B cell (primary cell): ENCODE data around the gene PDLIM7. TPM values are rescaled to one million over a fixed set of nuclear protein-coding genes. Genes with fewer than 3 reads are reported as not detected.

ENCODE experiments used
- ATAC-seq: fragments of 200-7000 bp; cut with Tn5 transposase; one replicate; pipeline ENCODE4 v1.10.0; 2021; ENCODE audit warnings: low read depth, mild to moderate bottlenecking, moderate number of reproducible peaks, moderate library complexity
- CTCF ChIA-PET: fragments of 350-600 bp; sonication (Branson Sonifier 250); formaldehyde crosslinking; loops from one replicate; lab custom pipeline; 2021; ENCODE audit warnings: antibody characterized with exemption, inconsistent platforms; lab: Charles Lee
- POLR2A ChIA-PET: fragments of 350-600 bp; sonication (Branson Sonifier 250); formaldehyde crosslinking; loops from one replicate; lab custom pipeline; 2021; ENCODE audit warnings: antibody characterized with exemption; lab: Charles Lee
- DNase-seq: peaks from one replicate; pipeline ENCODE4 v3.0.0; 2013
- H2AFZ ChIP-seq: 2 replicates; pipeline ENCODE4 v1.6.1; 2012; ENCODE audit warnings: mild to moderate bottlenecking, low read depth, low read length; ENCODE audit not compliant: insufficient read depth, poor library complexity, severe bottlenecking
- H3K27ac ChIP-seq, 2 donors: 1 replicate in 1 of 2; 2 replicates in 1 of 2; pipeline ENCODE4 v1.5.1; 2012 to 2013; ENCODE audit warnings: low read length in 2 of 2, mild to moderate bottlenecking in 2 of 2, moderate library complexity in 1 of 2
- H3K27me3 ChIP-seq, 4 experiments: fragments of 200-600 bp in 1 of 4; sonication (generic) in 1 of 4; replicated peaks in 1 of 4; 1 replicate in 2 of 4; 2 replicates in 2 of 4; pipeline versions ENCODE4 v1.6.1 to v1.7.0; 2013 to 2016; ENCODE audit warnings: low read length in 3 of 4, mild to moderate bottlenecking in 2 of 4, mixed read lengths in 1 of 4, moderate library complexity in 1 of 4; ENCODE audit not compliant: insufficient read depth in 4 of 4, control insufficient read depth in 3 of 4; ENCODE audit errors: control extremely low read depth in 1 of 4
- H3K36me3 ChIP-seq, 2 experiments: replicated peaks in 1 of 2; 1 replicate in 1 of 2; 2 replicates in 1 of 2; pipeline versions ENCODE4 v1.6.1 to v1.7.1; 2013; ENCODE audit warnings: low read length in 1 of 2; ENCODE audit not compliant: insufficient read depth in 2 of 2, control insufficient read depth in 1 of 2; ENCODE audit errors: control extremely low read depth in 1 of 2, extremely low read depth in 1 of 2
- H3K4me1 ChIP-seq, 2 donors: fragments of 200-600 bp in 1 of 2; sonication (generic) in 1 of 2; 1 replicate in 1 of 2; 2 replicates in 1 of 2; pipeline versions ENCODE4 v1.5.1 to v1.6.1; 2013 to 2017; ENCODE audit warnings: low read length in 2 of 2; ENCODE audit not compliant: control insufficient read depth in 2 of 2, insufficient read depth in 2 of 2
- H3K4me2 ChIP-seq: replicated peaks from 2 replicates; pipeline ENCODE3; 2012; ENCODE audit warnings: mild to moderate bottlenecking, low read depth, low read length; ENCODE audit not compliant: poor library complexity, severe bottlenecking
- H3K4me3 ChIP-seq, 5 experiments: fragments of 200-600 bp in 1 of 5; sonication (generic) in 1 of 5; 1 replicate in 3 of 5; 2 replicates in 2 of 5; pipeline versions ENCODE4 v1.5.1 to v1.7.0; 2011 to 2016; ENCODE audit warnings: low read length in 4 of 5, mild to moderate bottlenecking in 4 of 5, low read depth in 2 of 5, control low read depth in 1 of 5, moderate library complexity in 1 of 5; ENCODE audit not compliant: insufficient read depth in 1 of 5; ENCODE audit errors: control extremely low read depth in 1 of 5, extremely low read depth in 1 of 5
- H3K79me2 ChIP-seq: fragments of 200-600 bp; sonication (generic); one replicate; pipeline ENCODE4 v1.6.0; 2016; ENCODE audit warnings: low read length; ENCODE audit not compliant: control insufficient read depth, insufficient read depth
- H3K9ac ChIP-seq: fragments of 200-600 bp; sonication (generic); 2 replicates; pipeline ENCODE4 v1.6.1; 2017; ENCODE audit warnings: mild to moderate bottlenecking, low read length, moderate library complexity
- H3K9me3 ChIP-seq, 3 donors: one replicate each; pipeline versions ENCODE4 v1.6.1 to v1.7.1; 2013; ENCODE audit warnings: low read length in 2 of 3; ENCODE audit not compliant: control insufficient read depth in 2 of 3, insufficient read depth in 1 of 3; ENCODE audit errors: control extremely low read depth in 1 of 3
- H4K20me1 ChIP-seq: 2 replicates; pipeline ENCODE4 v1.6.0; 2012; ENCODE audit warnings: mild to moderate bottlenecking, low read length; ENCODE audit not compliant: insufficient read depth, control insufficient read depth, poor library complexity, severe bottlenecking
- H3K27ac Mint-ChIP-seq: one replicate; pipeline ENCODE4 v1.8.0; 2021; ENCODE audit warnings: mixed read lengths
- H3K27me3 Mint-ChIP-seq: one replicate; pipeline ENCODE4 v1.8.0; 2021; ENCODE audit warnings: mixed read lengths
- H3K4me1 Mint-ChIP-seq: one replicate; pipeline ENCODE4 v1.8.0; 2021; ENCODE audit warnings: mixed read lengths
- H3K4me3 Mint-ChIP-seq: one replicate; pipeline ENCODE4 v1.8.0; 2021; ENCODE audit warnings: mixed read lengths
- H3K9me3 Mint-ChIP-seq: one replicate; pipeline ENCODE4 v1.8.0; 2022; ENCODE audit warnings: mixed read lengths; ENCODE audit not compliant: insufficient read depth
- EZH2 ChIP-seq: IDR thresholded peaks from 2 replicates; pipeline ENCODE4 v1.6.1; 2012; ENCODE audit warnings: borderline replicate concordance, low read depth, mild to moderate bottlenecking, moderate library complexity, low read length; ENCODE audit not compliant: insufficient read depth, poor library complexity, severe bottlenecking
- WGBS: methylation state at CpG from one replicate; pipeline ENCODE4 v1.1.5; 2013; ENCODE audit warnings: missing lambda C conversion rate; ENCODE audit not compliant: insufficient coverage; 5-methylcytosine and 5-hydroxymethylcytosine counted together
- intact Hi-C: fragments of 100-400 bp; cut with micrococcal nuclease; formaldehyde crosslinking; loops from one replicate; pipeline ENCODE4 v1.10.0; 2022
- polyA plus RNA-seq: library from polyadenylated mRNA; depleted of rRNA; stranded (reverse); fragments of >200 nt; gene quantifications from 2 replicates; pipeline ENCODE4 v1.2.3, GENCODE V29; 2012
- total RNA-seq, 2 donors: library from RNA; stranded (reverse); fragments of 120-200 nt in 1 of 2; gene quantifications; 1 replicate in 1 of 2; 2 replicates in 1 of 2; pipeline versions ENCODE4 v1.2.3 to v1.2.4, GENCODE V29; 2013 to 2022
- TF ChIP-seq, protein P1 (sequence below): fragments of 200-600 bp; IDR thresholded peaks from one replicate; pipeline ENCODE4 v1.8.0; 2022; ENCODE audit warnings: antibody characterized with exemption, mild to moderate bottlenecking

PDLIM7 gene
- total and polyA plus RNA-seq, 2 donors (not counting 1 experiment from before 2014, with no cell fraction given) = 23.9 to 25.8 TPM

- ATAC-seq = no peak
- ChIA-PET POLR2A (no interaction called here), CTCF (no interaction called here)
- H3K27me3 ChIP-seq = peaks cover 0 to 14% (median 4%) of the 10 kb centered on the region in 4 experiments
- H3K4me1 Mint-ChIP-seq = peaks cover 3% of the 10 kb centered on the region
- no peak overlapping the region for H3K27ac ChIP-seq
- H3K79me2 ChIP-seq = no peaks in the 10 kb centered on the region
- H2AFZ ChIP-seq = no peak overlapping the region
- H3K9me3 ChIP-seq = no peaks in the 10 kb centered on the region
- TF ChIP-seq, protein P1, sequence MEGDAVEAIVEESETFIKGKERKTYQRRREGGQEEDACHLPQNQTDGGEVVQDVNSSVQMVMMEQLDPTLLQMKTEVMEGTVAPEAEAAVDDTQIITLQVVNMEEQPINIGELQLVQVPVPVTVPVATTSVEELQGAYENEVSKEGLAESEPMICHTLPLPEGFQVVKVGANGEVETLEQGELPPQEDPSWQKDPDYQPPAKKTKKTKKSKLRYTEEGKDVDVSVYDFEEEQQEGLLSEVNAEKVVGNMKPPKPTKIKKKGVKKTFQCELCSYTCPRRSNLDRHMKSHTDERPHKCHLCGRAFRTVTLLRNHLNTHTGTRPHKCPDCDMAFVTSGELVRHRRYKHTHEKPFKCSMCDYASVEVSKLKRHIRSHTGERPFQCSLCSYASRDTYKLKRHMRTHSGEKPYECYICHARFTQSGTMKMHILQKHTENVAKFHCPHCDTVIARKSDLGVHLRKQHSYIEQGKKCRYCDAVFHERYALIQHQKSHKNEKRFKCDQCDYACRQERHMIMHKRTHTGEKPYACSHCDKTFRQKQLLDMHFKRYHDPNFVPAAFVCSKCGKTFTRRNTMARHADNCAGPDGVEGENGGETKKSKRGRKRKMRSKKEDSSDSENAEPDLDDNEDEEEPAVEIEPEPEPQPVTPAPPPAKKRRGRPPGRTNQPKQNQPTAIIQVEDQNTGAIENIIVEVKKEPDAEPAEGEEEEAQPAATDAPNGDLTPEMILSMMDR = no peak
- TF ChIP-seq EZH2 = no peak
- WGBS = 95% methylated on average over 31 of the region's 31 CpGs
- peaks cover 2% of the 10 kb centered on the region for H3K9me3 Mint-ChIP-seq
- no peak overlapping the region for H3K4me3 Mint-ChIP-seq
- peaks cover 8% of the 10 kb centered on the region for H3K27me3 Mint-ChIP-seq
- DNase-seq = no peak
- intact Hi-C loops = no loop called here
- no peaks in the 10 kb centered on the region for H3K36me3 ChIP-seq
- peaks cover 7% of the 10 kb centered on the region for H4K20me1 ChIP-seq
- no peak overlapping the region for H3K4me3 ChIP-seq
- no peak overlapping the region for H3K4me2 ChIP-seq
- H3K4me1 ChIP-seq = peaks cover 5 to 7% of the 10 kb centered on the region in 2 donors
- no peak overlapping the region for H3K27ac Mint-ChIP-seq
- H3K9ac ChIP-seq = no peak overlapping the region
Measured at GRCh38 chr5:177467436-177467835, 30.0 kb downstream of the PDLIM7 start.

DNA sequence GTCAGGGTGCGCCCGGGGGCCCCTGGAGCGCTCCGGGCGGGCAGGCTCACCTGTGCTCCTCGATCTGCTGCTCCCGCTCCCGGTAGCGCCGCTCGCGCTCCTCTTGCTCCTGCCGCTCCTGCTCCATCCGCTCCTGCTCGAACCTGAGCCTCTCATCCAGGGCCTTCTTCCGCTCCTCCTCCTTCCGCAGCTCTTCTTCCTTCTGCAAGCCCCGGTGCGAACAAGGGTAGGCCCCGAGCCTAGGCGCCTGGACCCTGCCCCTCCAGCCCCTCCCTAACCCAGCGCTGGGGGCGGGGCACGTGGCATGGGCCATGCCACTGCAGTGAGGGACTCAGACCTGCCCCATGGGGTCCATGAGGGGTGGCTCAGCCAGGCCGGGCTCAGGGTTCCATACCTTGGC lies 30.5 kb downstream of the PDLIM7 start:
- intact Hi-C loops = no loop called here
- ATAC-seq (no peak), DNase-seq (no peak)
- Mint-ChIP-seq H3K27ac (no peak overlapping the region), H3K9me3 (peaks cover 2% of the 10 kb centered on the region), H3K4me1 (no peaks in the 10 kb centered on the region), H3K4me3 (no peak overlapping the region), H3K27me3 (peaks cover 8% of the 10 kb centered on the region)
- ChIA-PET CTCF (interaction anchor here (1.3 kb wide), 1 partner anchor 63 kb away, joined by 6 read pairs; no protein-coding TSS in a partner anchor), POLR2A (no interaction called here)
- Histone ChIP-seq H3K4me3 (no peak overlapping the region), H3K27me3 (peaks cover 0 to 8% (median 1%) of the 10 kb centered on the region in 4 experiments), H3K9ac (no peak overlapping the region), H3K9me3 (no peaks in the 10 kb centered on the region), H3K27ac (no peak overlapping the region), H4K20me1 (peaks cover 2% of the 10 kb centered on the region), H3K4me1 (peaks cover 0 to under 1% of the 10 kb centered on the region in 2 donors), H3K79me2 (no peaks in the 10 kb centered on the region), H3K4me2 (no peak overlapping the region), H2AFZ (no peak overlapping the region), H3K36me3 (no peaks in the 10 kb centered on the region)
- 95% methylated on average over 25 of the region's 25 CpGs for WGBS
- TF ChIP-seq EZH2 = no peak
- TF ChIP-seq, protein P1 = no peak
